ENCODE measurements around the gene TBC1D22A. TPM values are rescaled to one million over a fixed set of nuclear protein-coding genes. Genes with fewer than 3 reads are reported as not detected.

TBC1D22A gene
- 16.6 and 17.5 TPM in 2 replicates for total RNA-seq

GRCh38 chr22:46762238-46763050 lies at the start of gene TBC1D22A:
TBC1D22A (plus strand) TSS chr22:46762650; CDS start chr22:46762787, 137 bp downstream.

GRCh38 chr22:46737976-46738646 lies 24.3 kb upstream of the TBC1D22A start, which contains the start of gene CERK:
CERK (minus strand) TSS chr22:46738252; CDS start chr22:46738148, 104 bp downstream.

Other genes starting within 250 kb of the TBC1D22A start
- 0.15 and 0.32 TPM in 2 replicates for gene CELSR1, start 225.0 kb upstream of the TBC1D22A start, total RNA-seq
- 16.6 and 25.5 TPM in 2 replicates for gene GRAMD4, start 142.3 kb upstream of the TBC1D22A start, total RNA-seq
- gene CERK, start 24.4 kb upstream of the TBC1D22A start, total RNA-seq: 47.4 and 136 TPM in 2 replicates

Data from epithelial cell of umbilical artery (primary cell).